GM13977 (cell line): ENCODE results near the gene ZGRF1.

Experiments
- DNase-seq: peaks from one replicate; pipeline ENCODE4 v3.0.0; 2012; ENCODE audit warnings: low spot score
- CTCF ChIP-seq: IDR thresholded peaks from 2 replicates; pipeline ENCODE4 v1.5.1; 2012; ENCODE audit warnings: mild to moderate bottlenecking, control low read depth; ENCODE audit not compliant: insufficient read depth; ENCODE audit errors: extremely low read depth, missing control alignments
- in situ Hi-C: fragments of 300-500 bp; cut with MboI; formaldehyde crosslinking; loops from one replicate; pipeline ENCODE4 v1.12.0; 2022; ENCODE audit warnings: low sequenced_read_pairs, low pct_unique_long_range_greater_than_20kb, mixed read lengths, inconsistent platforms; ENCODE audit not compliant: unreplicated experiment

The ZGRF1 gene

DNA sequence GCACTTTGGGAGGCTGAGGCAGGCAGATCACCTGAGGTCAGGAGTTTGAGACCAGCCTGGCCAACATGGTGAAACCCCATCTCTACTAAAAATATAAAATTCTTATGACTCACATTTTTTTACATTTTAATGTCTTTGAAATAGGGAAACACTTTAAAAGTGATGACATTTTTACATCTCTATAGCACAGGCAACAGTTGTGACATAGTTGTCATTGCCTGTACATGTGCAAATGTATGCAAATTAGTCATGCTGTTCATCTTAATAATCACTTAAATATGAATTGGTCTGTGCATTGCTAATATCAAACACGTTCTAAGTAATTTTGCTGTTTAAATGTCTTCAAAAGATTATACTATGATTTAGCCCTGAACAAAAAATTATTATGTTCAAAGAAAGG is 41.7 kb downstream of the ZGRF1 start:
- in situ Hi-C loops = no loop called here
- TF ChIP-seq CTCF = no peak
- no peak for DNase-seq

GRCh38 chr4:112593438-112594133 is 43.1 kb downstream of the ZGRF1 start:
- peak; percentile 12 for DNase-seq
- no peak for TF ChIP-seq CTCF
- in situ Hi-C loops = no loop called here

- DNase-seq = no peak
- in situ Hi-C loops = no loop called here
- no peak for TF ChIP-seq CTCF
Observed at GRCh38 chr4:112592717-112593116, 44.0 kb downstream of the ZGRF1 start.

DNA sequence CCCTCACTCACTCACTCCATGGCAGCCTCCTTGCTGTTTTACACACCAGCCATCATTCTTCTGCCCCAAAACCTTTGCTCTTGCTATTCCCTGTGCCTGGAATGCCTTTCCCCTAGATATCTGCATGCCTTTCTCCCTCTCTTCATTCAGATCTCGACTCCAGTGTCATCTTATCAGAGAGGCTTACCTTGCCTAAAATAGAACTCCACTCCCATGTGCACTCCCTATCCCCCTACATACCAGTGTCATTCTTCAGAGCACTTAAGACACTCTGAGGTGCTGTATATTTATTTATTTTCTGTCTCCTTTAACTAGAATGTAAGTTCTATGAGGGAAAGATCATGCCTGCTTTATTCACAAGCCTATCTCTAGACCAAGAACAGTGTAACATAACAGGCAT is 45.1 kb downstream of the ZGRF1 start:
- TF ChIP-seq CTCF = no peak
- no peak for DNase-seq
- in situ Hi-C loops = no loop called here

- in situ Hi-C loops = no loop called here
- TF ChIP-seq CTCF = no peak
- no peak for DNase-seq
Observed at GRCh38 chr4:112589206-112589605, 47.5 kb downstream of the ZGRF1 start.

- no peak for DNase-seq
- in situ Hi-C loops = no loop called here
Observed at GRCh38 chr4:112585977-112586736, 50.6 kb downstream of the ZGRF1 start.

More at GRCh38 chr4:112585977-112586736, 50.6 kb downstream of the ZGRF1 start:
- no peak for TF ChIP-seq CTCF
